Liver (tissue), 9 donors: ENCODE results near the gene CHI3L2. TPM values are rescaled to one million over a fixed set of nuclear protein-coding genes. Genes with fewer than 3 reads are reported as not detected.

Experiments used
- DNase-seq: peaks from one replicate; pipeline ENCODE4 v3.0.0-alpha.2; 2017; ENCODE audit warnings: low spot score
- H3K27ac ChIP-seq, 2 donors: one replicate each; pipeline ENCODE4 v1.7.0; 2013; ENCODE audit warnings: inconsistent platforms in 2 of 2, low read length in 2 of 2, control low read depth in 1 of 2, low read depth in 1 of 2, mild to moderate bottlenecking in 1 of 2
- H3K27me3 ChIP-seq, 4 donors: one replicate each; pipeline versions ENCODE4 v1.6.1 to v1.7.0; 2013; ENCODE audit warnings: low read length in 3 of 4, inconsistent platforms in 1 of 4, mild to moderate bottlenecking in 1 of 4, moderate library complexity in 1 of 4; ENCODE audit not compliant: control insufficient read depth in 4 of 4, insufficient read depth in 4 of 4
- H3K36me3 ChIP-seq, 4 donors: one replicate each; pipeline versions ENCODE4 v1.6.1 to v1.7.0; 2013; ENCODE audit warnings: low read length in 3 of 4, mild to moderate bottlenecking in 3 of 4, low read depth in 1 of 4, moderate library complexity in 1 of 4; ENCODE audit not compliant: control insufficient read depth in 4 of 4, insufficient read depth in 3 of 4
- H3K4me1 ChIP-seq, 4 donors: one replicate each; pipeline versions ENCODE4 v1.6.1 to v1.7.0; 2013; ENCODE audit warnings: low read length in 3 of 4, mild to moderate bottlenecking in 3 of 4, moderate library complexity in 1 of 4; ENCODE audit not compliant: control insufficient read depth in 4 of 4, insufficient read depth in 4 of 4
- H3K4me3 ChIP-seq, 3 donors: one replicate each; pipeline versions ENCODE4 v1.6.1 to v1.7.0; 2013; ENCODE audit warnings: low read length in 3 of 3, control low read depth in 1 of 3, low read depth in 1 of 3, mild to moderate bottlenecking in 1 of 3
- H3K9ac ChIP-seq, 2 donors: one replicate each; pipeline ENCODE4 v1.7.0; 2013; ENCODE audit warnings: low read length in 2 of 2, mild to moderate bottlenecking in 2 of 2, moderate library complexity in 2 of 2, control low read depth in 1 of 2, low read depth in 1 of 2
- H3K9me3 ChIP-seq, 4 donors: one replicate each; pipeline versions ENCODE4 v1.6.1 to v1.7.0; 2013; ENCODE audit warnings: low read length in 3 of 4; ENCODE audit not compliant: control insufficient read depth in 4 of 4
- EGR1 ChIP-seq, 2 donors: IDR thresholded peaks; 2 replicates each; pipeline ENCODE4 v1.6.1; 2016 to 2018; ENCODE audit warnings: antibody characterized with exemption in 2 of 2, low read depth in 2 of 2
- HNF4A ChIP-seq, 2 donors: conservative IDR thresholded peaks; 2 replicates each; pipeline ENCODE4 v1.6.1; 2016; ENCODE audit warnings: antibody characterized with exemption in 2 of 2, mild to moderate bottlenecking in 2 of 2
- NR2F2 ChIP-seq: IDR thresholded peaks from 2 replicates; pipeline ENCODE4 v1.6.1; 2016; ENCODE audit warnings: antibody characterized with exemption
- RAD21 ChIP-seq, 2 donors: IDR thresholded peaks; 2 replicates each; pipeline ENCODE4 v1.6.1; 2016; ENCODE audit warnings: antibody characterized with exemption in 2 of 2, mild to moderate bottlenecking in 2 of 2
- SP1 ChIP-seq: IDR thresholded peaks from 2 replicates; pipeline ENCODE4 v1.6.1; 2018; ENCODE audit warnings: antibody characterized with exemption, mild to moderate bottlenecking
- TAF1 ChIP-seq: conservative IDR thresholded peaks from 2 replicates; pipeline ENCODE4 v1.6.1; 2016; ENCODE audit warnings: antibody characterized with exemption, mild to moderate bottlenecking
- WGBS: extraction: QIAGEN DNeasy Blood & Tissue Kit; methylation state at CpG from one replicate; pipeline ENCODE4 v1.1.7; 2013; 5-methylcytosine and 5-hydroxymethylcytosine counted together
- polyA plus RNA-seq, 2 donors: library from polyadenylated mRNA; stranded (reverse) in 1 of 2; unstranded in 1 of 2; fragments of 200-250 nt in 1 of 2; fragments of >200 nt in 1 of 2; fragmentation: Nextera tagmentation in 1 of 2; extraction: Ambion mirVana in 1 of 2; gene quantifications; one replicate each; pipeline versions ENCODE4 v1.2.1 to v1.2.3, GENCODE V29; 2013 to 2015
- total RNA-seq, 2 donors: library from RNA; depleted of rRNA; stranded (reverse); fragments of >200 nt; gene quantifications; one replicate each; pipeline ENCODE4 v1.2.3, GENCODE V29; 2014
- TF ChIP-seq, protein P1 (sequence below): IDR thresholded peaks from 2 replicates; pipeline ENCODE4 v1.6.1; 2016; ENCODE audit warnings: antibody characterized with exemption
- TF ChIP-seq, protein P2 (sequence below): IDR thresholded peaks from 2 replicates; pipeline ENCODE4 v1.6.1; 2016; ENCODE audit warnings: antibody characterized with exemption
- TF ChIP-seq, protein P3 (sequence below): IDR thresholded peaks from 2 replicates; pipeline ENCODE4 v1.6.1; 2016; ENCODE audit warnings: antibody characterized with exemption
- TF ChIP-seq, protein P4 (sequence below): fragments of 150-350 bp; IDR thresholded peaks from 2 replicates; pipeline ENCODE4 v1.5.1; 2017; ENCODE audit warnings: improper control_type of control experiment, low read depth, low read length; ENCODE audit not compliant: missing input control
- TF ChIP-seq, protein P5 (sequence below): IDR thresholded peaks from 2 replicates; pipeline ENCODE4 v1.6.1; 2016; ENCODE audit warnings: antibody characterized with exemption, mild to moderate bottlenecking
- donor health status: healthy.
- donor health status: healthy.
- donor health status: healthy.
- donor health status: healthy.
- donor health status: healthy.

The CHI3L2 gene
- total and polyA plus RNA-seq, 4 donors: 0.07 to 0.32 (median 0.24) TPM

DNA sequence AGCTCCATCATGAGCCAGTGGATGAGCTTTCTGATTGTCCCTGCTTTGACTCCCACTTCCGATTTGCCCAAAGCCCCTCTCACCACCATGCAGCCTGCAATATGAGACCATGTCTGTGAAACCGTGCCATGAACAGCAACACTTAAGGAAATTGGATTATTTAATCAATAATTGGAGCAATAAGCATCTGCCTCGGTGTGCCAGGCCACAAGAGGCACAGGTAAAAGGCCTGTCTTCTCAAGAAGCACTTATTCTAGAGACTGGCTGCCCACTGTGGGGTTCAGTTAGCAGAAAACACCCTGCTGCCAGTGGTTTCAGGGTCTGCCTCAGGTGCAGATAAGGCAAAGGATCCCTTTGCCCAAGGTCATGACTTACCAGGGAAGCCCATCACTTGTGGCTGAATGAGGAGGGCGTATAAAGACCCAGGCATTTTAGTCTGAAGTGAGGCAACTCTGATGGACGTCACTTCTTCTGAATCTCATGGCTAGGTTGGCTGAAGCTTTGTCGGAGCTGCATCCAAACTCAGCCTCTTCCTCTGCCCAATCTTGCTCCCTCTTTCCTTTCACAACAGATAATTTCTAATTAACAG lies 7.1 kb upstream of the CHI3L2 start:
- Histone ChIP-seq H3K36me3 (no peaks in the 10 kb centered on the region), H3K9me3 (no peaks in the 10 kb centered on the region), H3K9ac (no peak overlapping the region), H3K4me1 (peaks cover 0 to 11% (median 2%) of the 10 kb centered on the region in 4 donors), H3K27ac (no peak overlapping the region), H3K27me3 (no peaks in the 10 kb centered on the region), H3K4me3 (no peak overlapping the region)
- TF ChIP-seq RAD21 (IDR thresholded peaks at IDR 0.05) (no peak), HNF4A (conservative IDR thresholded peaks at IDR 0.05) (no peak), TAF1 (no peak), EGR1 (IDR thresholded peaks at IDR 0.05; ENCODE audit: low read depth in 2 of 2) (no peak), NR2F2 (no peak)
- no peak for DNase-seq
- 87% methylated on average over 6 of the region's 6 CpGs for WGBS

DNA sequence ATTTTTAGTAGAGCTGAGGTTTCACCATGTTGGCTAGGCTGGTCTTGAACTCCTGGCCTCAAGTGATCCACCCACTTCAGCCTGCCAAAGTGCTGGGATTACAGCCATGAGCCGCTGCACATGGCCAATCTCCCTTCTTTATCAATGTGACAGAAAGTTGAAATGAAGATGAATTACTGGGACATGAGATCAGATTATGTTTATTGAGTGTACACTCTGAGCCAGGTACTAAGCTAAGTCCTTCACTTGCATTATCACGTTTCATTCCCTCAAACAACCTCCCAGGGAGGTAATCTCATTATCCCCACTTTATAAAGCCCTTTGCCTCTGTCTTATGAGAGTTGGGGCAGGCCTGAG lies 6.3 kb upstream of the CHI3L2 start:
- Histone ChIP-seq H3K9me3 (no peaks in the 10 kb centered on the region), H3K4me1 (peaks cover 0 to 11% (median 2%) of the 10 kb centered on the region in 4 donors), H3K27me3 (no peaks in the 10 kb centered on the region), H3K4me3 (no peak overlapping the region), H3K27ac (no peak overlapping the region), H3K36me3 (no peaks in the 10 kb centered on the region), H3K9ac (no peak overlapping the region)
- TF ChIP-seq, protein P1, sequence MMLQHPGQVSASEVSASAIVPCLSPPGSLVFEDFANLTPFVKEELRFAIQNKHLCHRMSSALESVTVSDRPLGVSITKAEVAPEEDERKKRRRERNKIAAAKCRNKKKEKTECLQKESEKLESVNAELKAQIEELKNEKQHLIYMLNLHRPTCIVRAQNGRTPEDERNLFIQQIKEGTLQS: no peak
- TF ChIP-seq NR2F2: no peak
- TF ChIP-seq SP1: no peak
- TF ChIP-seq, protein P2, sequence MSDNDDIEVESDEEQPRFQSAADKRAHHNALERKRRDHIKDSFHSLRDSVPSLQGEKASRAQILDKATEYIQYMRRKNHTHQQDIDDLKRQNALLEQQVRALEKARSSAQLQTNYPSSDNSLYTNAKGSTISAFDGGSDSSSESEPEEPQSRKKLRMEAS: no peak
- TF ChIP-seq, protein P3, sequence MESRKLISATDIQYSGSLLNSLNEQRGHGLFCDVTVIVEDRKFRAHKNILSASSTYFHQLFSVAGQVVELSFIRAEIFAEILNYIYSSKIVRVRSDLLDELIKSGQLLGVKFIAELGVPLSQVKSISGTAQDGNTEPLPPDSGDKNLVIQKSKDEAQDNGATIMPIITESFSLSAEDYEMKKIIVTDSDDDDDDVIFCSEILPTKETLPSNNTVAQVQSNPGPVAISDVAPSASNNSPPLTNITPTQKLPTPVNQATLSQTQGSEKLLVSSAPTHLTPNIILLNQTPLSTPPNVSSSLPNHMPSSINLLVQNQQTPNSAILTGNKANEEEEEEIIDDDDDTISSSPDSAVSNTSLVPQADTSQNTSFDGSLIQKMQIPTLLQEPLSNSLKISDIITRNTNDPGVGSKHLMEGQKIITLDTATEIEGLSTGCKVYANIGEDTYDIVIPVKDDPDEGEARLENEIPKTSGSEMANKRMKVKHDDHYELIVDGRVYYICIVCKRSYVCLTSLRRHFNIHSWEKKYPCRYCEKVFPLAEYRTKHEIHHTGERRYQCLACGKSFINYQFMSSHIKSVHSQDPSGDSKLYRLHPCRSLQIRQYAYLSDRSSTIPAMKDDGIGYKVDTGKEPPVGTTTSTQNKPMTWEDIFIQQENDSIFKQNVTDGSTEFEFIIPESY: no peak
- TF ChIP-seq, protein P4, sequence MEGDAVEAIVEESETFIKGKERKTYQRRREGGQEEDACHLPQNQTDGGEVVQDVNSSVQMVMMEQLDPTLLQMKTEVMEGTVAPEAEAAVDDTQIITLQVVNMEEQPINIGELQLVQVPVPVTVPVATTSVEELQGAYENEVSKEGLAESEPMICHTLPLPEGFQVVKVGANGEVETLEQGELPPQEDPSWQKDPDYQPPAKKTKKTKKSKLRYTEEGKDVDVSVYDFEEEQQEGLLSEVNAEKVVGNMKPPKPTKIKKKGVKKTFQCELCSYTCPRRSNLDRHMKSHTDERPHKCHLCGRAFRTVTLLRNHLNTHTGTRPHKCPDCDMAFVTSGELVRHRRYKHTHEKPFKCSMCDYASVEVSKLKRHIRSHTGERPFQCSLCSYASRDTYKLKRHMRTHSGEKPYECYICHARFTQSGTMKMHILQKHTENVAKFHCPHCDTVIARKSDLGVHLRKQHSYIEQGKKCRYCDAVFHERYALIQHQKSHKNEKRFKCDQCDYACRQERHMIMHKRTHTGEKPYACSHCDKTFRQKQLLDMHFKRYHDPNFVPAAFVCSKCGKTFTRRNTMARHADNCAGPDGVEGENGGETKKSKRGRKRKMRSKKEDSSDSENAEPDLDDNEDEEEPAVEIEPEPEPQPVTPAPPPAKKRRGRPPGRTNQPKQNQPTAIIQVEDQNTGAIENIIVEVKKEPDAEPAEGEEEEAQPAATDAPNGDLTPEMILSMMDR: no peak
- TF ChIP-seq HNF4A (conservative IDR thresholded peaks at IDR 0.05): no peak
- no peak for TF ChIP-seq EGR1 (IDR thresholded peaks at IDR 0.05; ENCODE audit: low read depth in 2 of 2)
- TF ChIP-seq, protein P5, sequence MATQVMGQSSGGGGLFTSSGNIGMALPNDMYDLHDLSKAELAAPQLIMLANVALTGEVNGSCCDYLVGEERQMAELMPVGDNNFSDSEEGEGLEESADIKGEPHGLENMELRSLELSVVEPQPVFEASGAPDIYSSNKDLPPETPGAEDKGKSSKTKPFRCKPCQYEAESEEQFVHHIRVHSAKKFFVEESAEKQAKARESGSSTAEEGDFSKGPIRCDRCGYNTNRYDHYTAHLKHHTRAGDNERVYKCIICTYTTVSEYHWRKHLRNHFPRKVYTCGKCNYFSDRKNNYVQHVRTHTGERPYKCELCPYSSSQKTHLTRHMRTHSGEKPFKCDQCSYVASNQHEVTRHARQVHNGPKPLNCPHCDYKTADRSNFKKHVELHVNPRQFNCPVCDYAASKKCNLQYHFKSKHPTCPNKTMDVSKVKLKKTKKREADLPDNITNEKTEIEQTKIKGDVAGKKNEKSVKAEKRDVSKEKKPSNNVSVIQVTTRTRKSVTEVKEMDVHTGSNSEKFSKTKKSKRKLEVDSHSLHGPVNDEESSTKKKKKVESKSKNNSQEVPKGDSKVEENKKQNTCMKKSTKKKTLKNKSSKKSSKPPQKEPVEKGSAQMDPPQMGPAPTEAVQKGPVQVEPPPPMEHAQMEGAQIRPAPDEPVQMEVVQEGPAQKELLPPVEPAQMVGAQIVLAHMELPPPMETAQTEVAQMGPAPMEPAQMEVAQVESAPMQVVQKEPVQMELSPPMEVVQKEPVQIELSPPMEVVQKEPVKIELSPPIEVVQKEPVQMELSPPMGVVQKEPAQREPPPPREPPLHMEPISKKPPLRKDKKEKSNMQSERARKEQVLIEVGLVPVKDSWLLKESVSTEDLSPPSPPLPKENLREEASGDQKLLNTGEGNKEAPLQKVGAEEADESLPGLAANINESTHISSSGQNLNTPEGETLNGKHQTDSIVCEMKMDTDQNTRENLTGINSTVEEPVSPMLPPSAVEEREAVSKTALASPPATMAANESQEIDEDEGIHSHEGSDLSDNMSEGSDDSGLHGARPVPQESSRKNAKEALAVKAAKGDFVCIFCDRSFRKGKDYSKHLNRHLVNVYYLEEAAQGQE: no peak
- 52% methylated on average over 2 of the region's 2 CpGs for WGBS
- DNase-seq: no peak
